ENCODE measurements around the gene BMERB1.
"Not testable (repeated sequence)": the region's sequence is repeated elsewhere in the genome, so short reads cannot be mapped to it uniquely, and the experiment has no call there.

BMERB1 gene

GRCh38 chr16:15604460-15605440, 170.4 kb downstream of the BMERB1 start:
- no peak overlapping the region for H3K4me3 ChIP-seq (ENCODE audit: low read depth, low read length)
- no peak for TF ChIP-seq CTCF (conservative IDR thresholded peaks at IDR 0.05; ENCODE audit: low read depth, low read length)
- no peak for DNase-seq (ENCODE audit: low read depth)

- DNase-seq (ENCODE audit: low read depth) = no peak
- no peak overlapping the region for H3K4me3 ChIP-seq (ENCODE audit: low read depth, low read length)
- no peak for TF ChIP-seq CTCF (conservative IDR thresholded peaks at IDR 0.05; ENCODE audit: low read depth, low read length)
Observed at GRCh38 chr16:15605839-15606517, 171.6 kb downstream of the BMERB1 start.

- no peak for DNase-seq (ENCODE audit: low read depth)
- H3K4me3 ChIP-seq (ENCODE audit: low read depth, low read length) = no peak overlapping the region
Observed at GRCh38 chr16:15606518-15607220, 172.3 kb downstream of the BMERB1 start.

GRCh38 chr16:15607221-15607699, 172.9 kb downstream of the BMERB1 start:
- H3K4me3 ChIP-seq (ENCODE audit: low read depth, low read length); DNase-seq (ENCODE audit: low read depth): not testable (repeated sequence)

More at GRCh38 chr16:15606518-15607220, 172.3 kb downstream of the BMERB1 start:
- no peak for TF ChIP-seq CTCF (conservative IDR thresholded peaks at IDR 0.05; ENCODE audit: low read depth, low read length)

- DNase-seq (ENCODE audit: low read depth) = peak; percentile 99
- TF ChIP-seq CTCF (conservative IDR thresholded peaks at IDR 0.05; ENCODE audit: low read depth, low read length) = no peak
Observed at GRCh38 chr16:15607700-15608396, 173.5 kb downstream of the BMERB1 start.

GRCh38 chr16:15608398-15609285, 174.3 kb downstream of the BMERB1 start:
- no peak overlapping the region for H3K4me3 ChIP-seq (ENCODE audit: low read depth, low read length)
- DNase-seq (ENCODE audit: low read depth) = peak; percentile 92
- TF ChIP-seq CTCF (conservative IDR thresholded peaks at IDR 0.05; ENCODE audit: low read depth, low read length) = peak; percentile 36

More at GRCh38 chr16:15607700-15608396, 173.5 kb downstream of the BMERB1 start:
- no peak overlapping the region for H3K4me3 ChIP-seq (ENCODE audit: low read depth, low read length)
